T-helper 22 cell (primary cell): ENCODE data around the gene CLDN22.
"Not testable (repeated sequence)": the region's sequence is repeated elsewhere in the genome, so short reads cannot be mapped to it uniquely, and the experiment has no call there.

Experiments
- DNase-seq: peaks from one replicate; pipeline ENCODE4 v3.0.0-alpha.2; 2020; ENCODE audit warnings: low read depth

CLDN22 gene

DNA sequence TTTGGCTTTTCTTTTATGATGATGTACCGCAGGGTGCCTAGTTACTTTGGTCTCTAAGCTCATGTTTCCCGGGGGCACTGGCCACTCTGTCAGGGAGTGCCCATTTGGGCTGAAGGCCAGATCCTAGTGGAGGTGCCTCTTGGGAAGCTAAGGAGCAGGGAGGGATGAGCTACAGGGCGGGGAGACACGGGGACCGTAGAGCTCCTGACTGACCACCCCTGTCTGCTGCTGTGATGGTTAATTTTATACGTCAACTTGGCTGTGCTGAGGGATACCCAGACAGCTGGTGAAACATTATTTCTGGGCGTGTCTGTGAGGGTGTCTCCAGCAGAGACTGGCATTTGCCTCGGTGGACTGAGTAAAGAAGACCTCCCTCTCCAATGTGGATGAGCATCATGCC lies 27.1 kb upstream of the CLDN22 start:
- DNase-seq = no peak

DNA sequence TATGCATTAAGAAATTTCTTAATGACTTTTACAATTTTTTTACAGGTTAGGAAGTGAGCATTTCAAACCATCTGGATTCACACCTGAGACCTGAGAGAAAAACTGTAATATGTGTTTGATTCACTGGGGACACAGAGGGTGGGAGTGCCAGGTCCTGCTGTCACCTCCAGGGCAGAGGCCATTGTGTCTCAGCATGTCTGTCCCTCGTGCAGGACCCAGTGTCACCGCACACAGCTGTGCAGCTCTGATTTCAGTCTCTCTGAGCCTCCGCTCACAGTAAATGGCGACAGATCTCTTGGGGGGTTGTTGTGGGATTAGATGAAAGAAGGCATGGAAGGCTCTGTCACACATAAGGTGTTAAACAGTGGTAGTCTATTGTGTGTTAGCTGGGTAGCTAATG lies 25.2 kb upstream of the CLDN22 start:
- DNase-seq = no peak

DNA sequence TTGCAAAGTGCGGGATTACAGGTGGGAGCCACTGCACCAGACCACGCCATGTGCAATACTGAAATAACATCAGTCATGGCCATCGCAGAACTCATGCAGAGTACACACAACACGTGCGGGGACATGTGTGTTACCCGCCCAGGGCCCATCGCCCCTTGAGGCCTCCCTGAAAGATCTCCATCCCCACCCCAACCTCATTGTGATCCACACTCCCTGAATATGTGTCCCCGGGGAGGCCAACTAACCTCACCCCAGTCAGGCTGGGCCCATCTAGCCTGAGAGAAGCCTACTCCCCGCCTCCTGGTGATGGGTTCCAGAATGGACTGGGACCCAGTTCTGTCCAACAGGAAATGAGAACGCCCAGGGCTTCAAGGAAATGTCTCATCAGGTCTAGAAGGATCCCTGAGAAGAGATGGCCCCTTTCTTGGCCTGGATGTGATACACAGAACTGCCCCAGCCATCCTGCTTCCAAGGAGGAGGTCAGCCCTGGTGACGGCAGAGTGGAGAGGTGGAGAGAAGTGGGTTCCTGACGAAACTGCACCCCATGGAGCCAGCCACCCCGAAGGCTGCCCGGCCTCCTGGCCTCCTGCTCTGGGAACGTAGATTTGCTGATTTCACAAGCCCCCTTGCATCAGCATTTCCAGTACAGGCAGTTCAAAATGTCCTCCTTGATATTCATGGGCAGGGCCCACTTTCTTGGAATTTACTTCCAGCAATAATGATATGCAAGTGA lies 24.6 kb upstream of the CLDN22 start:
- no peak for DNase-seq

DNA sequence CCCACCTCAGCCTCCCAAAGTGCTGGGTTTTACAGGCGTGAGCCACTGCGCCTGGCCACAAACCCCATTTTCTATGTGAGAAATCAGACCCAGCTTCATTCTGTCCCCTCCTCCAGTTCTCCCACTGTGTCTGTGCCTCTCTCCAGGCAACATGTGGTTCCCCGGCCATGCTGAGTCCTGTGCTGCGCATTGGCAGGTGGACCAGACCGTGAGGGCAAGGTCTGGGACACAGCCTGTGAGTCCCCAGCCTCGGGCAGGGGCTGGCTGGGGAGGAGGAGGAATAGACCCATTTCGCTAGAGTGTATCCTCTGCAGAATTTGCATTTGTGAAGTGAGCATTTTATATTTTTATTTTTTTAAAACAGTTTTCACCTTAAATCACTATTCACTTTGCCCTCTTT lies 23.7 kb upstream of the CLDN22 start:
- no peak for DNase-seq

DNA sequence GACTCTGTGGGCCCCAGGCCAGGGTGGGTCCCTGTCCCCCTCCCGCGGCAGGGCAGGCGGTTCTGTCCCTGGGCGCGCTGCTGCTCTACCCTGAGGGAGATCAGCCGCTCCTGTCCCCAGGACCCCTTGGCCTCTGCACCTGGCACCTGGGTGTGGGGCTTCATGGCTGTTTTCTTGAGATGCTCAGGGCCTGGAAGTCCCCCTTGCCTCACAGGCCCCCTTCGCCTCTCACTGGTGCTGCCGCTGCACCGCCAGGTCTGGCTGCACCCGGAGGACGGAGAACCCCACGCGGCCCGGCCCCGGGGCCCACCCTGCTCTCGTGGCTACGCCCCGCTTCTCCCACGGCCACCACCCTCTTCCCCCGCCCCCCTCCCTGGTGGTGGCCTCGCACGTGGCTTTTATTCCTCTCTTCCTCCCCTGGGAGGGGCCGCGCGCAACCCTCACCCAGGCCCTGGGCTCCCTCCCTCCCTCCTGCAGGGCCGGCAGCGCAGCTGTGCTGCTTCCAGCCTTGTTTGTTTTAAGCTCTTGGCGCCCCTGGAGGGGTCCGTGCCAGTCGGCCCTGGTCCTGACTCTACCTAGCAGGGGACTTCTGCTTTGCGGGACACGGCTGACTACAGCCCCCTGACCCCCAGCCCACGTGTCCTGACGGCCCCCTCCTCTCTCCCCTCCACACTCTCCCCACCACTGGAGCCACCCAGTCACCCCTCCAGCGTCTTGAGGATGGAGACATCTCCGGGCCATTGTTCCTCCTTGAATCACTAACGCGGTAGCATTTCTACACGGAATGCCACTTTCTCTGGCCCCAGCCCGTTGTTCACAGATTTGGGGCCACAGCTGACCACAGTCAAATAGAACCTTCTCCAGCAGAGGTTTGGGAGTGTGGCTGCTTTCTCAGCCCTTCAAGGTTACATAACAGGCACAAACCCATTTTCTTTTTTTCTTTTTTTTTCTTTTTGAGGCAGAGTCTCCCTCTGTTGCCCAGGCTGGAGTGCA lies 22.8 kb upstream of the CLDN22 start:
- no peak for DNase-seq

DNA sequence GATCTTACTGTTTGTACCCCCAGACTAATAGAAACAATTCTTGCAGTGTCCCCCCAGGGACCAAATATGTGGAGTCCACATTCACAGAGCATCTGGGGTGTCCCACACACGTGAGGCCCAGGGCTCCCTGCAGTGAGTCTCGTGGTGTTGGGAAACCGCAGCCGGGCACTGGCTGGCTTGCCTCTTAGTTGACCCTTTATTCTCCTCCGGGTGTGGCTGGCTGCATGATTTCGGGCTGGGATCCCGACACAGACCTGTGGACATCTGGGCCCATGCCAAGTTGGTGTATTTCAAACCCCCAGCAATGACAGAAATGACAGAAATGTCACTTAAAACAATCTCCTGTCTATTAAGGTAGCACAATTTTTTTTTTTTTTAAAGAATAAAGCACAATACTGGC lies 17.8 kb upstream of the CLDN22 start:
- DNase-seq = no peak

DNA sequence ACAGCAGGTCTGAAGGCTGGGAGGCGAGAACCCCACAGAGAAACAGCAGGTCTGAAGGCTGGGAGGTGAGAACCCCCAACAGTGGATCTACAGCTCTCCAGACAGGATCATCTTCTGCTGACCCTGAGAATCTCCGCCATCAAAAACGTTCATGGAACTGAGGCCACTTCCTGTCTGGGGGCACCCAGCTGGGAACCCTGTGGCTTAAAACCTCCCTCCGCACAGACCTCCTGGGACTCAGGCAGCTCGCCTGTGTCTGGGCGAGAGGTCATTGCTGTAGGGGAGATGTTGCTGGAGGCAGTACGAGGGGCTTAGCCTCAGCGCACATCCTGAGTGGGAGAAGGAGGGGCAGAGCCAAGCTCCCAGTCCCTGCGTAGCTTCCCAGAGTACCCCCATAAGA lies 17.3 kb upstream of the CLDN22 start:
- no peak for DNase-seq

DNA sequence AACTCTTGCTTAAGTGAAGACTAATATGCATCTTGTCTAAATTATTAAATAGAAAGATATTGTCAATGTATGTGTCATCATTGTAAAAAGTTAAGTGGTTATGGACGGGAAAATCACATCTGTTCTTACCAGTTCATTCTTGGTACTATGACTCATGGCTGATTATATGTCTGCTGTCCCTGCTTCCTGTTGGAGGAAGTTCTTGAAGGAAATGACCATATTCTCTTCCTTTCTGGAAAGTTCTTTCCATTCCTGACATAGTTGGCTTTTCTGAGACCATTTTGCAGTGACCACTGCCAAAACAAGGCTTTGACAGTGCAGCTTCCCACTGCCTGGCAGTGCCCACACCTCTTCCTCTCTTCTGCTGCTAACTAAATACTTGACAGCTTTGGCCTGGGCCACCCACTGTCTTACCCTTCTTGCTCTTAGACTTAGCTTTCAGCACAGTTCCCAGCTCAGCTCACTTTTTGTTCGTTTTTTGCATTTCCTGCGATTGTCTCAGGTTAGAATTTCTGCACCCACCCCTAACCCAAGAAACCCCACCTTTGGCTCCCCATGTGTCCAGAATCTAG lies 15.4 kb upstream of the CLDN22 start:
- DNase-seq = no peak

DNA sequence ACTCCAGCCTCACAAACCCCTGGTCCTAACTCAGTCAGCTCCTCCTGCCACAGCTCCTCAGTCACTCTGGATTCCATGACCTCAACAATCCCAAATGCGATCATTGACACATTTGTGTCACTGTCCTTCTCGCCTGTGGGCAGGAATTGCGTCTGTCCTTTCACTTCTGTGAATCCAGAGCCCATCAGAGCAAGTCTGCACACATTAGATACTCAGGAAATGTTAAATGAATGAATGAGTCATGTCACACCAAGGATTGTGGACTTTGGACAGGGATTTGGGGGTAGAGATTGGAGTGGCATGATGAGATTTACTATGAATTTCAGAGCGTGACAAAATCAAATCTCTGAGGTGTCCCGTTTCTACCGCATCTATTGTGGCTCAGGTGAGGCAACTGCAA lies 13.9 kb upstream of the CLDN22 start:
- DNase-seq = no peak

DNA sequence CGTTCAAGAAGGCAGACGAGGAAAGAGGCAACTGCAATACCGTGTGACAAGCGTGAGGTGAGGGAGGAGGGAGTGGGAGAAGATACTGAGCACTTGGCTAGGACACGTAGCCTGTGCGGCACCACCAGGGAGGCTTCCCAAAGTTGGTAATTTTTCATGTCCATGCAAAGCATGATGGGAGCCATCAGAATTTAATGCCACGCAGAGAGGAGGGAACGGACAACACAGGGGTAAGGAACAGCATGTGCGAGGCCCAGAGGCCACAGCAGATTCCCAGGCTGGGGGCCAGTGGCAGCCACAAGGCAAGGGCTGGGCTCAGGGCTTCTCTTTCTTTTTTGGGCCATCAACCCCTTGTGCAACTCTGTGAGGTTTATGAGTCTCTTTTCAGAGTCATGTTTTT lies 13.1 kb upstream of the CLDN22 start:
- DNase-seq = no peak

DNA sequence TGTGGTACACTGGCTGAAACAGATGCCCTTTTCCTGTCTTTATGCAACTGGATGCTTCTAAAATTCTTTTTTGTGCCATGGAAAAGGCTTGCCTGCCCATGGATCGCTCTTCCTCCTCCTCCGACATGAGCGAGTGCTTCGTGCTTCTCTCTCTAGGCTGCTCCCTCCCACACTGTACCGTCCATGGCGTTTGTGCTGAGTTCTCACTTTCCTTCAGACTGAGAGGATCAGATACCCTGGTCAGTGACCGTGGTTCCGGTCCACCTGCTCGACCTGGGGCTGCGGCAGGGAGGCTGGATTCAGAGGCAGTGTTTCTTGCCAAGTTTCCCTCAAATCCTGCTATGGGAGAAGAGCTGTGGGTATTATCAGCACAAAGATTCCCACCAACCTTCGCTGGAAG lies 12.4 kb upstream of the CLDN22 start:
- DNase-seq = no peak

DNA sequence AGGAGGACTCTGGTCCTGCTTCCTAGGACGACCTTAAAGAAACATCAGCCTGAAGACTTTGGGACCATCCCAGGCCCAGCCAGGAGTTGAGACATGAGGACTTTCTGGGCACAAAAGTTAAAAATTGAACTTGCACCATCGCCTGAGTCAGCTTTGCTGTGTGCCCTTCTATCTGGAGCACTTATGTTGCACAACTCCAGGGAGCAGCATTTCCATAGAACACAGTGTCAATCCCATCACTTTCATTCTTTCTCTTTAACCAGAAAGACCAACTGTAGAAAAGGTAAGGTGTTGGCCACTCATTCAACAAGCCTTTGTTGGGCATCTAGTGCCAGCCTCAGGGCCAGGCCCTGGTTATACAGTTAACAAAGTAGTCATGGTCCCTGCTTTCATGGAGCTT lies 10.8 kb upstream of the CLDN22 start:
- no peak for DNase-seq

DNA sequence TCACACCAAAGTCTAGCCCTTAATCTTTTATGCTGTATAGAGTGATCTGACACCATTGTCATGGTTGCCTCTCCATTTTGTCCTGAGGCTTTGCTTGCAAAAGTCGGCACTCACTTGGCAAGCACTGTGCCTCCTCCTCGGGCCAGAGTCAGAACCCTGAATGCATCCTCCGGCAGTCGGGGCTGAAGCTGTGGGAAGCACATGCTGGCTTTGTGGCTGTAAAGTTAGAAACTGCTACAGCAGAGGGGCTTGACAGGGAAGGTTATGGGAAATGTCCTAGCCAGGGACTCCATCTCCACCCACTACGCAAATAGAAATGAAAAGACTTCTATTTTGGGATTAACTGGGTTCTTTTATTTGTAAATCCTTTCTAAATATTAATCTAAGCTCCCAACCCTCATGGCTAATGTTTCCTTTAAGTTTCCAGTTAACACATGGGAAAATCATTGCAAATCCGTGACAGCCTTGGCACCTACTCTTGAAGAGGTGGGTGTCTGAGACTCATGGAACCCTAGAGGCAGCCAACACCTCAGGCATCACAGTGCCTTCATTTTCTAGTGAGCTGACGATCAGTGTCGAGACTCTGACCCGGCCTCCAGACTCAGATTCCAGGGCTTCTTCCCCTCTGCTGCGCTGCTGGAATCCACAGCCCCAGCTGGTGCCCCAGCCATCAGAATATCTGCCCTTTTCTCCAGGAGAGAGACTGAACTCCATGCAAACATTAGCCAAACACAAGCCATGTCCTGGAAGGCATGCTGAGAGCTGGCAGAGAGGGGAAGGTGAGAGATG lies 10.1 kb upstream of the CLDN22 start:
- DNase-seq = no peak

DNA sequence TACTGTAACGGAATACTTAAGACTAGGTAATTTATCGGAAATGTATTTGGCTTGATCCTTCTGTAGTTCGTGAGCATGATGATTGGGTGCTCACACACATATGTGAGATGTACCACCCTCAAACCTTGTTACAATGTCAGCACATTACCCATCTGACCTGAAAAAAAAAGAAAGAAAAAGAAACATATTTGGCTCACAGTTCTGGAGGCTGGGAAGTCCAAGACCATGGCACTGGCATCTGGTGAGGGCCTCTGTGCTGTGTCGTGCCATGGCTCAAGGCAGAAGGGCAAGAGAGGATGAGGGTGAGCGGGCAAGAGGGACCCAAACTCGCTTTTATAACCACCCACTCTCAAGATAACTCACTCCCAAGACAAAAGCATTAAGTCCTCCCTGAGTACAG lies 9.2 kb upstream of the CLDN22 start:
- DNase-seq = no peak

DNA sequence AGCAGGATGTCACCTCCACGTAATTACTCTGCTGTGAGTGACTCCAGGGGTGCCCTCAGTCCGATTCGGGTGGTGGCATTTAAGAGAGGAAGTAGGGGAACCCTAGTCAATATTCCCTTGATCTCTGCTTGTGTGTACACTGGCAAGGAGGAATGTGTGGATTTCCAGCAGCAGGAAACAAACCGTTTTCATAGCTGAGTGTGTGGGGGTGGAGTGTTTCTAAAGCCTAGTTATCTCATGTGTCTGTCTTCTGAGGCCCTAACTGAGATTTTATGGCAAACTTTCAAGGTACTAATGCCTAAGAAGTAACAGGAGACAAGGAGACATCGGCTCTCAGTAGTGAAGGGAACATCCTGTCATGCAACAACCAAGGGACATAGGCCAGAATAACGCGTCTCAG lies 8.8 kb upstream of the CLDN22 start:
- DNase-seq = no peak

DNA sequence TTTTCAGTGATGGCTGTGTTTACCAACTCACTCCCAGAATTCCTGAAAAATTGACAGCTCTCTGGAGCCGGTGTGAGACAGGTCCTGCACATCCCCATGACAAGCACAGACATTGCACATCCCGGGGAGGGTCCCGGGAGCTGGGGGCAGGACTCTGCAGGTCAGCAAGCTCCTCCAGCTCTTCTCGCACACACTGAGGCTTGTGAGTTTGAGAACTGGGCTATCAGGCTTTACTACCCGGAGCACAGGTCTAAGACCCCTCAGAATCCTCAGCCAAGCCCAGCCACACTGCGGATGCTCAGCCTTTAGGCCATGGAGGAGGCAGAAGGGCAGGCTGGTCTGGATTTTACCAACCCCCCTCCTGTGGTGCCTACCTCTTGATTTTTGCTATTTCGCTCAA lies 7.8 kb upstream of the CLDN22 start:
- no peak for DNase-seq

DNA sequence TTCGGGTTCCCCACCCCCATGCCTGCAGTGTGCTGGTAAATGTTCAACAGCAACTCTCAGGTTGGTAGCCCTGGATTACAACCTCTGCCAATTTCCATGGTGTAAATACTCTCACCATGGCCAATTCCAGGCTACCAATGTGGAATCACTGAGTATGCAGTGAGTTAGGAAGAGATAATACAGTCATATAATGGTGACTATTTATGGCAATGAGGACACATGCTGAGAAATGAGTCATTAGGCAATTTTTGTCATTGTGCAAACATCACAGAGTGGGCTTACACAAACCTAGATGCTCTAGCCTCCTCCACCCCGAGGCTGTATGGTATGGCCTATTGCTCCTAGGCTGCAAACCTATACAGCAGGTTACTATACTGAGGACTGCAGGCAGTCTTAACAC lies 6.8 kb upstream of the CLDN22 start:
- DNase-seq = no peak

DNA sequence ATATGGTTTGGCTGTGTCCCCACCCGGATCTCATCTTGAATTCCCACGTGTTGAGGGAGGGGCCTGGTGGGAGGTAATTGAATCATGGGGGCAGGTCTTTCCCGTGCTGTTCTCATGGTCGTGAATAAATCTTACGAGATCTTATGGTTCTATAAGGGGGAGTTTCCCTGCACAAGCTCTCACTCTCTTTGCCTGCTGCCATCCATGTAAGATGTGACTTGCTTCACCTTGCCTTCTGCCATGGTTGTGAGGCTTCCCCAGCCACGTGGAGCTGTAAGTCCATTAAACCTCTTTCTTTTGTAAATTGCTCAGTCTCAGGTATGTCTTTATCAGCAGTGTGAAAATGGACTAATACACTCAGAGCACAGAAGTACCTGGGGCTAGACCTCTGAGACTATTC lies 6.3 kb upstream of the CLDN22 start:
- not testable (repeated sequence) for DNase-seq

DNA sequence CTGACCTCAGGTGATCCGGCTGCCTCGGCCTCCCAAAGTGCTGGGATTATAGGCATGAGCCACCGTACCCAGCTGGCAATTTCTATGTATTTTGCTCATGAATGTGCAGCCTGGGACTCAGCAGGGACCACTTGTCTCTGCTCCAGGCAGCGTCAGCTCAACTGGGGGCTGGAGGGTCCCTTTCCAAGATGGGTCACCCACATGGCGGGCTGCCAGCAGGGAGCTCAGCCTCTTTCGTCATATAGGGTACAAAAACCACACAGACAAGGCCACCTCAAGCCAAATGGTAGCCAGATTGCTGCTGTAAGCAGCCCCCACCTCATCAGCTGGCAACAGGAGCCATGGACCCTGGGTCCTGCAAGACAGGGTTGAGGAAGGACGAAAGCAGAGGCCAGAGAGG lies 4.5 kb upstream of the CLDN22 start:
- no peak for DNase-seq

DNA sequence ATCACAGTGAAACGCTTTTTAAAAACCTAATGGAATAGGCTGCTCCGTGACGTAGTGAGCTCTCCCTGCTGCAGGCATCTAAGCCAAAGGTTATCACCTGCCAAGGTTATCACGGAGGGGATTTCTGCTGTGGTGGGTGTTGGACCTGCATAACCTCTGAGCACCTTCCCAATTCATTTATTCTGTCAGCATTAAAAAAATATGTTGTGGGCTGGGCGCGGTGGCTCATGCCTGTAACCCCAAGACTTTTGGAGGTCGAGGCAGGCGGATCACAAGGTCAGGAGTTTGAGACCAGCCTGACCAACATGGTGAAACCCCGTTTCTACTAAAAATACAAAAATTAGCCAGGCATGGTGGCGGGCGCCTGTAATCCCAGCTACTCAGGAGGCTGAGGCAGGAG lies 4.0 kb upstream of the CLDN22 start:
- DNase-seq = not testable (repeated sequence)

DNA sequence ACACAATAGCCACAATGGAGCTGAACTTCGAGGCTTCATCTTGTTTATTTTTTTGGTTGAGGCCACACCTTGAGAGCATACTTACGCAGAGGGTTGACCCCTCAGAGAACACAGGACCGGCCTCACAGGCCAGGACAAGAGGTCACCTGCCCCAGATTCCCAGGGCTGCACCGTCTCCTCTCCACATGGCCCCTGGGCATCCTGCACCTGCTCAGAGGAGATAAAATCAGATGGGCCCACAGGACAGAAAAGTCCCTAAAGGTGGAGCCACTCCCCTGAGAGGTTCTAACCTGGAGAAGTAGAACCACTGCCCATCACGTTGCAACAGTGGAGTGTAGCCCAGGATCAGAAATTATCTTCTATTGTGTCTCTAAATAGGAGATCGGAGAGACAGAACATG lies 3.2 kb upstream of the CLDN22 start:
- no peak for DNase-seq

DNA sequence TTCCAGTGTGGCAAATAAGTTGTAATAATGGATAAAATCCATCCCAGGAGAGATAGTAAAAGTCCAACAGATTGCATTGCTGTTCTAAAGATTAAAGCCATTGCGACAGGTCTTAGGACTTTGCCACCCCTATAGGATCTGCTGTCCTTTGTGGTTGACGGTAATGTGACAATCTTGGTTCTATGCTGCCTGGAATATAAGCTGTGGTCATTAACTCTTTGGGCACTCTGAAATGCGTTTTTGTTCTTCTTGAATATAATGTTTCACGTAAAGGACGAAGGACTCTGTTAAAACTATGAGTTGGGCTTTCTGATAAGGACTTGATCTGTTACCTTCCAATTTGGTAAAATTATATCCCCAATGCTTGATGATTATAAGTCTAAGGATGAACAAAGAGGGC lies 2.2 kb upstream of the CLDN22 start, which contains the start of gene CLDN24:
Gene CLDN24 (minus strand): TSS at position 101 of the 400 bp plus-strand sequence. CDS start 0 bp downstream, at position 101.
- no peak for DNase-seq
